ENCODE measurements around the gene C3orf20.

The C3orf20 gene

DNA sequence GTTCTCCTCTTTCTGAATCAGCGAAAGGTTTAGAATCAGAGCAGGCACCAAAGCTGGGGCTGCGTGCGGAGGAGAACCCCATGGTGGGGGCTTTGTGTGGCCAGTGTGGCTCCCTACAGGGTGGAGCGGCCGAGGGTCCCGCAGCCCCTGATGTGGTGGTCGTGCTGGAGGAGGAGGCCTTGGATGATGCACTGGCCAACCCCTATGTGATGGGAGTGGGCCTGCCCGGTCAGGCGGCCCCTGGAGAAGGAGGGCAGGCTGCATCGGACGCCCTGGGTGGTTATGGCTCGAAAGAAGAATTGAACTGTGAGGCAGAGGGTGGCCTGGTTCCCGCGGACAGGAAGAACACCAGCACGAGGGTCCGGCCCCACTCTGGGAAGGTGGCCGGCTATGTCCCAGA is 145.2 kb downstream of the C3orf20 start:
- no peak for DNase-seq

DNA sequence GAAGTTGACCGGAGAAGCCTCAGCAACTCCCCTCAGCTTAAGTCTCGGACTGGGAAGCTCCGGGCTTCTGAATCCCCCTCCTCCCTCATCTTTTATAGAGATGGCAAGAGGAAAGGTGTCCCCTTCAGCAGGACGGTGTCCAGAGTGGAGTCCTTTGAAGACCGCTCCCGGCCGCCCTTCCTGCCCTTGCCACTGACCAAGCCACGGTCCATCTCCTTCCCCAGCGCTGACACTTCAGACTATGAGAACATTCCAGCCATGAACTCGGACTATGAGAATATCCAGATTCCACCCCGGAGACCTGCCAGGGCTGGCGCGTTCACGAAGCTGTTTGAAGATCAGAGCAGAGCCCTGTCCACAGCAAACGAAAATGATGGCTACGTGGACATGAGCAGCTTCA is 146.2 kb downstream of the C3orf20 start:
- no peak for DNase-seq

DNA sequence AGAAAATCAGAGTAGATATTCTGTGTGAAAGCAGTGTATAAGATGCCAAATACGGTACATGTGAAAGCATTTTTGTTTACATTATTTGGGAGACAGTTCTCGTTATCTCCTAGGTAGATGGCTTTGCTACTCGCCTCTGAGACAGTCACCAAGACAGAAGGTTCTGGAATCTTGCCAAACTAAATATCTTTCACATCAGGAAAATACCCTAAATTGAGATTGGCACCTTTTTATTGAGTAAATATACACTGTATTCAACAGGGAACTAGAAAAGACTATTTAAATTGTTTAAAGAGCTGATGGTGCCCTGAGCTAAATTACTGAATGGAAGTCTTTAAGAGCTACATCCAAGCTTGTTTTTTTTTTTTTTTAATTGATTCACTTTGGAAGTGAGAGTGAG is 147.2 kb downstream of the C3orf20 start:
- DNase-seq, result no peak

Data from CD4-positive, alpha-beta T cell treated with Interleukin-4 for 1 hour (primary cell).